GM21619 (cell line): ENCODE data around the gene NUDT4B.
"Not testable (repeated sequence)": the region's sequence is repeated elsewhere in the genome, so short reads cannot be mapped to it uniquely, and the experiment has no call there.

ENCODE experiments used
- ATAC-seq: cut with Tn5 transposase; IDR thresholded peaks from one replicate; pipeline ENCODE4 v1.9.1; 2021; ENCODE audit not compliant: unreplicated experiment

The NUDT4B gene

DNA sequence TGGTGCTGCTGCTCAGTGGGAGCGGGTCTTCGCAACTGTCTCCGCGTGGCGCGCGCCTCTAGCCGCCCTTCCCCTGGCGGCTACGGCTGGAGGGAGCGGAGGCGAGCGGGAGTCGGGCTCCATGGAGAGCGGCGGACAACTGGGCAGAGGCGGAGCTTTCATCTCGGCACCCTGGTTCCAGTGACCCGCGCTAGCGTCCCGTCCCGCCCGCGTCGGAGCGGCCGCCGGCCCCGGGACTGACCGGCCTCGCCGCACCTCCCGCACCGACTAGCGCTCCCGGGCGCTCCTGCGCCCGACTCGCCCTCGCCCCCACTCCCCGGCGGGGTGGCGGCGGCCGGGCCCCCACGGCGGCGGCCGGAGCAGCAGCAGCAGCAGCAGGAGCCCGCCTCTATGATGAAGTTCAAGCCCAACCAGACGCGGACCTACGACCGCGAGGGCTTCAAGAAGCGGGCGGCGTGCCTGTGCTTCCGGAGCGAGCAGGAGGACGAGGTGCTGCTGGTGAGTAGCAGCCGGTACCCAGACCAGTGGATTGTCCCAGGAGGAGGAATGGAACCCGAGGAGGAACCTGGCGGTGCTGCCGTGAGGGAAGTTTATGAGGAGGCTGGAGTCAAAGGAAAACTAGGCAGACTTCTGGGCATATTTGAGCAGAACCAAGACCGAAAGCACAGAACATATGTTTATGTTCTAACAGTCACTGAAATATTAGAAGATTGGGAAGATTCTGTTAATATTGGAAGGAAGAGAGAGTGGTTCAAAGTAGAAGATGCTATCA lies at the start of gene NUDT4B:
TSS of gene NUDT4B (plus strand) at position 212 of the 772 bp plus-strand sequence. CDS start at position 391, 179 bp downstream.
- ATAC-seq, result peak; percentile 42

DNA sequence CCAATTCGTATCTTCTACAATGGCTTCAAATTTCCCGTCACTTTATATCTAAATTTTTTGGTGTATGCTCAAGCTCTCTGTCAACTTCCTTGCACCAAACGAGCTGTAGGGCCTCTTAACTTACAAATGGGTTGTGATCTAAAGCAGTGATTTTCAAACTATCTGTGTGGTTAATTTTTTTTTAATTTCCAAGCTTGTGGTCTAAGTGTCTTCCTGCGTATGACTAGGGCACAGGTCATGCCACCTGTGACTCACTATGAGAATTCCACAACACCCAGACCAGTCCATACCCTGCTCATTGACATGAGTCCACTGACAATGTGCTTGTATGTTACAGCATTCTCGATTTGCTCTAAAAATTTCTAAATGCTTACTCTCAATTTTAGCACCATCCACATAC lies 49.2 kb upstream of the NUDT4B start:
- ATAC-seq, result not testable (repeated sequence)

DNA sequence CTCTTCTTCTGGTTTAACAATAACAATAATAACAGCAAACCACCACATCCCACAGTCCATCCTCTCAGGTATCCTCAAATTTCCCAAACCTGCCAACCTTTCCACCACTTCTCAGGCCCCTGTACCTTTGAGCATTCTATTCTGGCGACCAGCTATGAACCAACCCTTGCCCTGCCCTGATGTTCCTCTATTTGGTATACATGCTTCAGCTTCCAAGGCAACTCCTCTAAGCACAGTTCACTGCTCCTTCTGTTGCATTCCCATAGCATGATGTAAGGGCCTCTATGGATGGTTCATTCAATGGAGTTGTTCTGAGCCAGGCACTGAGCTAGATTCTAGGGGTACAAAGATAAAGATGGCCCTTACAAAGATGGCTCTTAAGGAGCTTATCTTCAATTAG lies 46.3 kb upstream of the NUDT4B start:
- not testable (repeated sequence) for ATAC-seq

DNA sequence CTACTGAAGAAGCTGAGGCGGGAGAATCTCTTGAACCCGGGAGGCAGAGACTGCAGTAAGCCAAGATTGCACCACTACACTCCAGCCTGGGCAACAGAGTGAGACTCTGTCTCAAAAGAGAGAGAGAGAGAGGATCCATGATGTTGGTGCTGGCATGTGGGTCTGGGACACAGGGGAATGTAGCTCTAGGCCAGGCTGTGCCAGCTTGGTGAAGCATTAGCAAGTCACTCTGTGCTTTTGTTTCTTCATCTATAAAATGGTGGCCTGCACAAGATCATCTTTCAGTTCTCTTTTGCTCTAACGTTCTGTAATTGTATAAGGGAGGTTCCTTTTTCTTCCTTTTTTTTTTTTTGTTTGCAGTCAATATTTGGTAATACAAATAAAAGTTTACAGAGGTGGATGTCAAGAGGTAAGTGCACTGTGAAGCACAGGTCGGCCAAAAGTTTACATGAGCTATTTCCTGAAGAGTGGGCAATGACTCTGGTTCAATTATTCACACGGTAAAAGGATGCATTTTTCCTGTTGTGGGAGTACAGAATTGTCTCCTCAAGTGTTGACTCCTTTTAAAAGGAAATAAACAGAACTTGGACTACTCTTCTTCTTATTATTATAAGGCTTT lies 44.5 kb upstream of the NUDT4B start:
- not testable (repeated sequence) for ATAC-seq

DNA sequence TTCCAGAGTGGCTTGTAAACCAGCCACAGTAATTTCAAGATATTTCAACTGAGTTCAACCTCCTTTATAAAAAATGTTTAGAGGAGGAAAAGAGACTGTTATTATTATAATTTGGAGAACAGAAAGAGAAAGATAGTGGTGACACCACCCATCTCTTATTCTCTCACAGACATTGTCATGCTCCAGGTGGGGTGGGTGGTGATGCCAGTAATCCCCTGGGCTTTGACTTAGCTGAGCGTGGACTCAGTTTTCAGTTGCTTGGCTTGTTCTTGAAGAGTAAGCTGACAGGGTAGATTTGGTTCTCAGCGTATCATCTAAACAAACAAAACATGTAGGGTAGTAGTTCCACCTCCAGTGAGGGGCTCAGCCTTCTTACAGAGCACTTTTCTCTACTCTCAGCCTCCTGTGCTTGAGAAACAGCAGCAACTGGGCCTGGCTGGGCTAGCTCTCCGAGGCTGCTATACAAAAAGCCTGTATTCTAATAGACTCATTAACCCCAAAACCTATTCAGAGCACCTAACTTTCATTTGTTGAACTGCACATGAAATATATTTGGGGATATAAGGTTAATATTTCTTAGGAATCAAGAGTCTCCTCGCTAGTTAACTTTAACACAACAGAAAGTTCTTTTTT lies 43.1 kb upstream of the NUDT4B start:
- ATAC-seq, result not testable (repeated sequence)

DNA sequence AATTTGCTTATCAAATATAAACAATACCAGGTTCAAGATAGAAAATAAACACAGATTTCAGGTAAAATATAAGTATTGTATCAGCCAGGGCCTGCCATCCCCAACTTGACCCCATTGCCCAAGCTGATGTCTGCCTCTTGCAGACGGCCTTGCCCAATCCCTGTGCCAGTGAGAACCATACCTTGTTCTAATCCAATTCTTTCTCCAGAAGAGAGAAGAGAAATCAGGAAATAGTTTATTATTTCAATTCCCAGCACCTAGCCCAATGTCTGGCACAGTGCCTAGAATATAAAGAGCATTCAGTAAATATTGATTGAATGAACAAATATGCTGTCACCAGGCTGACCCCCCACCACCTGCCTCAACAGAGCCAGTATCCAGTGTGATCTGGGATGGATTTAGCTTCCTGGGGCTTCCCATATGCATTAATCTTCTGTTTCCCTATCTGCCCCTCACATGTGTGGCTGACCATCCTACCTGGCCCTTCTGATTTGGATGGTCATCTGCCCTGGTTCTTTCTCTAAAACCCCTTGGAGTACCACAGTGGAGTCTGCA lies 39.7 kb upstream of the NUDT4B start:
- not testable (repeated sequence) for ATAC-seq

DNA sequence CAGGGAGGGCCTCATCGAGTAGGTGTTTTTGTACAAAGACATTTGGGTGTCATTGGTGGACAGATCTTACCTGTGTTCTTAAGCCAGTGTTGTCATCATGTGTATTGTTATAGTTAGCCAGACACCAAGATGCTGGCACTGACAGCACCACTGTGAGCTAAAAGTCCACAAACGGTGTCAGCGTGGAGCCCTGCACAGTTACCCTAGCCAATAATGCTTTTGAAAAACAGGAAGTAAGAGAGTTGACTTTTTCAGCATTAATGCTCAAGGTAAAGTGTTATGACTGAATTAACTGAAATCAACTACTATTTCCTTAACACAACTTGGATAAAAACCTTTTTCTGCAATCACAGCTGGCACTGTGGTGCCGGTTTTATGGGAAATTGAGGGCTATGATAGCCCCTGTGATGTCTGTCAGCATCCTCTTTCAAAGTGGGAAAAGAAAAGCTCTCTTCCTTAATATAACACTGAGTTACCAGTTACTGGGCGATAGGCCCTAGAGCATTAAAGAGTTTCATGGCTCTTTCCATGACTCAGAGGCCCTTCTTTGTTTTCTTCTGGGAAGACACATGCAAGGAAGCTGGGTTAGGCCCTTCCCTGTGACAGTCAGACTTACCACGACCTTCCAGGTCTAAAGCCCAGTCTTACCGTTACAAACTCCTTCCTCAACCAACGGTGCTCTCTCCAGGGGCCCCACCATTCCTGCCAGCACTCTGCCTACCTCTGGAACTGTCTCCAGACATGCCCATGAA lies 37.6 kb upstream of the NUDT4B start:
- not testable (repeated sequence) for ATAC-seq

DNA sequence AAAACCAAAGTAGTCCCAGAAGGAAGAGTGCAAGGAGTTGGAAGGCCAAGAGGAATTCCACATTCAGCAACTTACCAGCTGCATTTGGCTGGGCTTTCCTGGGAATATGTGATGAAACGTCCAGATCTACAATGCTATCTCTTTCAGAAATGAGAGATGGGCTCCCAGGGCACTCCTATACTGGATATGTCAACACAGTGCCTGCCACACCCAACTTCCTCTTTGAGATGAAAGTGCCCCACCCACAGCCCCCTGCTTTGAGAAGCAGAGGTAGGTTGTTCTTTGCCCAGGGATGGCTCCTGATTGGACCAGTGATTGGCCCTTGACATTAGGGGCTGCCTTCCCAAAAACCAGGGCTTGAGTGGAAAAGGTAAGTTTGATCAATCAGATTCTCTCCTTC lies 36.2 kb upstream of the NUDT4B start:
- not testable (repeated sequence) for ATAC-seq

DNA sequence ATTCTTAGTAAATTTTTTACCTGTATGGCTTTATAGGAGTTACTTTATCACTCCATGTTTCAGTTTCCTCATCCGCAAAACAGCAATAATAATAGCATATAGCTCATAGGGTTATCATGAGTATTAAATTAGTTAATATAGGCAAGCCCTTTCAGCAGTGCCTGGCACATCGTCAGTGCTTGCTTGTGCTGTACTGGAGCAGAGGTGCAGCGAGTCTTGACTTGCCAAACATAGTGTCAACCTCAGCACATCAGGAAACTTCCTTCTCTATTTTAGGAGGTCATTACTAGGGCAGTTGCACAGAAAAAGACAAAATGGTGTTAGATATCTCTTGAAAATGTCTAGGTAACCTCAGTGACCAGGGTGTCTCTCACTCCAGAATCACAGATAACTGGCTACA lies 33.1 kb upstream of the NUDT4B start:
- ATAC-seq, result not testable (repeated sequence)

DNA sequence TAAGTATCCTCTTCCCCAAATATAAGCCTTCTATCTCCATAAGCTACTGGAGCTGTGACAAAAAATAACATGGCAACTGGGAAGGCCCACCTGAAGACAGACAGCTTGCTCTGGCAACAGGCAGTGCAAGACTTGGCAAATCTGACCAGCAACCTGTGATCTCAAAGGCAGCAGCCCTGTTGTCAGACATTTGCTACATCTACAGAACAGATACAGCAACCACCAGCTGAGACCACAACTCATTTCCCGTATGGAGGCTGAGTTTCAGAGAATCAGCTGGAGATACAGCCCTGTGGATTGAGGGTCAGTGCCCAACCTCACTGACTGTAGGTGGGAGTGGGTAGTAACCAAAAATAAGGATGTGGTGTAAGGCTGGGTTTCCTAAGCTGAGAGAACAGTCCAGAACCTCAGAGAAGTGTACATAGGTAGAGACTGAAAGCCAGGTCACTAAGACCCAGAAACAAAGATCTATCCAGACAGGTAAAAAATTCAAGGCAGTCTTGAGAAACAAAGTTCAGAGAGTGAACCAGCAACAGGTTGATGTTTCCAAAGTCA lies 31.5 kb upstream of the NUDT4B start:
- ATAC-seq, result not testable (repeated sequence)

DNA sequence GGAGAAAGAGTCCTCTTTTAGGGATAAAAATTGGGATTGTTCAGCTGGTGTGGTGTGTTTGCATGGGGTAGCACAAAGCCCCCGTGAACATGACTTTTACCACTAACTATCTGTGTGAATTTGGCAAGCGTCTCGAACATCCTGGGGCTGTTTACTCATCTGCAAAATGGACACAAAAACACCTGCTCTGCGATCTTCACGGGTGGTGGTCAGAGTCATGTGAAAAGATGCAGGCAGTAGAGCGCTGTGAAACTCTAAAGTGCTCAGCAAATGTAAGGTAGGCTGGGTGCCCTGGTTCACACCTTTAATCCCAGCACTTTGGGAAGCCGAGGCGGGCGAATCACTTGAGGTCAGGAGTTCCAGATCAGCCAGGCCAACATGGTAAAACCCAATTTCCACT lies 27.7 kb upstream of the NUDT4B start:
- not testable (repeated sequence) for ATAC-seq

DNA sequence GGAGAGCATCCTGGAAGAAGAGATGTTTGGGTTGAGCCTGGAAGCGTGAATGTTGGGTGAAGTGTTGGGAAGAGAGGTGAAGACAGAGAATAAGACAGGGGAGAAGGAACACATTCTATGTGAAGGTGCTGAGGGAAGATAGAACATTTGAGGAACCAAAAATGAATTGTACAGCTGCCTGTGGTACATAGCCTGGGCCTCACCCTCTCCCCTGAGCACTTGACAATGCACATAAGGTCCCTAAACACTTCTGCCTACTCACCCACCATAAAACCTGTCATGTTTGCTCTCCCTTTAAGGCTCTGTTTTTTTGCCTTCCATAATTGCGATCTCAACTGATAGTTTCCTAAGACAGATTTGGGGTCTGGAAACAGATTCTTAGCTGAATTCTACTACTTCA lies 25.8 kb upstream of the NUDT4B start:
- ATAC-seq, result not testable (repeated sequence)

DNA sequence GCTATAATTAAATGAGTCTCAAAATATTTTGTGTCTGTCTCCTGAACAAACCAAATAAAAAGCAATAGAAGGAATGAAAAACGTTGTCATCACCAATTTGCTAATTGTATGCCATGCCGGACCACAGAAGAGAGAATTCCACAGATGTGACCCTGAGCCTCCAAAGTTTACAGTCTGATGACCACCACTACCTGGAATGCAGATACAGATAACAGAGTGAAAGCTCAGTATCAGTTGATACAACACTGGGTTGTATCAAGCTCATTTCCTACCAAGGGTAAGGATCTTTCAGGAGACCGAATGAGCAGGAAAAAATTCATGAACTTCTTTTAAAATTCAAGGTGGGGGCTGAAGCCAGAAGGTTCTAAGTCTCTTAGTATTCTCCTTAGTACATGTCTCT lies 25.1 kb upstream of the NUDT4B start:
- ATAC-seq, result not testable (repeated sequence)

DNA sequence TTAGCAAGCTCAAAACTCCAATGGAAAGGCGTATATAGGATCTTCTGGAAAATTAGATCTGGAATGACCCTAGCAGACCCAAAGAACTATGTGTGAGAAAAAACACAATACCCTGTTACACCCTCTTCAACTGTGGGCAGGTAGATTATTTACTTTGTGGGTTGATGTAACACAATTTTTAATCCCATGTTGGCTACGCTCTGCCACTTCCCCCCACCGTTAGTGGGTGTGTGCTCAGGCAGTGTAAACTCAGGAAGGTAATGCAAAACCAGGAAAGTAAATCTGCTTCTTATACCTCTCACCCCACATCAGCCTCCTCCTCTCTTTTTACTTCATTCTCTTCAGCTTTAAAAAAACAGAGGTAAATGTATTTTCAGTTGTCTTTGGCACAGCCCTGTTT lies 23.7 kb upstream of the NUDT4B start:
- not testable (repeated sequence) for ATAC-seq

DNA sequence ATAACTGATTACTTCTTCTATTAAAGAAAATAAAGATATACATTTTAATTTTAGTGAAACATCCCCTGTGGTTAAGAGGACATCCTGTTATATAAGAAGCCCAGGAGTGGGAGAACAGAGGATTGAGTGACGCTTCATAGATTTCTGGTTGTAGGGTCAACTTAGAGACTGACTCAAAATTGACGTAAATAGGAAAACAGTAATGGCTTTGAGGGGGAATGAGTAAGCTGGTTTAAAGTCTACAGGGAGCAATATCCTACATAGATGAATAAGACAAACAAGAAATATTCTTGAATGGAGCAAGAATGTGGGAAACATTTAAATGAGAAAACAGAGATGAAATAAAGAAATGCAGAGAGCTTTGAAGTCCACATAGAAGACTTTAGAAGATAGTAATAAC lies 20.7 kb upstream of the NUDT4B start:
- ATAC-seq, result not testable (repeated sequence)

DNA sequence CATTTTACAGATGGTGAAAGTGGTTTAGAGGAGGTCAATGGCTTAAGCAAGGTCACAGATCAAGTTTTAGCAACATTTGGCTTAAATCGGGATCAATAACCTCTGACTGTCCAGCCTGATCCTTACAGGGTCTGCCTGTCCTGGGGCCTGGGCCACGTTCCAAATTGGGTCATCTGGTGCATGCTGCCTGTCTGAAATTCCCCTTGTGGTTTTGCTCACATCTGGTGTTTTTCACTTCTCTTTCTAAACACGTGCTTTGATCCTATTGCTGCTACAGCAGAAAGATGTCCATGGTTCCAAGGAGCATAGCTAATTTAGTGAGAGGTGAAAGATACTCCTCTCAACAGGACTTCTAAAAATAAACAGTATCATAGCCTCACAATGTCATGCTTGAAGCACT lies 19.4 kb upstream of the NUDT4B start:
- peak; percentile 57 for ATAC-seq

DNA sequence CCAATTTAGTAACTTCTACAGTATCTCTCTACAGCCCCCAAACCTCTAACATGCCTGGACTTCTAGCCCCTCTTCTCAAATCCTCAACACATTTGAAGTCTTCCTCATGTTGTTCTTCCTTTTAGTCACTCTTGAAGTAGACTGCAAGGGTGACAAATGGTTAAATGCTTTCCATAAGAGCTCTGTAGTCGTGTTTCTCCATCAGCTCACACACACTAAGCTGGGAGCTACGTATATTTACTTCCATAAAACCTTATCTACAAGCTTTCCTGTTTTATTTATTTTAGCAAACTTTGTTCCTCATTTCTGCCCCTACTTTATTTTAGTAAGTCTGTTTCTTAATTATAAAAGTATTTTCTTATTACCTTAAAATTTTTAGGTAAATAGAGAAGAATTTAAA lies 19.0 kb upstream of the NUDT4B start:
- ATAC-seq, result not testable (repeated sequence)

DNA sequence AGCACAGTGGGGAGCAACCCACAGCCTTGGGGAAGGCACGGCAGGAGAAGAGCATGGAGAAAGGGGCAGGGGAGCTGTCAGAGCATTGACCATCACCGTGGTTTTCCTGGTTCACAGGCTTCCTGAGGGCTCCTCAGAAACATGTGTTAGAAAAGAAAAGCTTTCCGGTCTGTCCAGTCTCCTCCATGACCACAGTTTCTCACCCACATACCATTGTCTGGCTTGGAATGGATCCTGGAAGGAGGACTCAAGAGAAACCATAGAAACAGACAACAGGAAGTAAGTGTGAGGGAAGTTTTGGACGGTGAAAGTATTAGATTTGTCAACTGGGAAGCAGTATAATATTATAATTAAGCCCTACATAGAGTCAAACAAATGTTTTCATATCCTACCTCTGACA lies 16.3 kb upstream of the NUDT4B start:
- not testable (repeated sequence) for ATAC-seq

DNA sequence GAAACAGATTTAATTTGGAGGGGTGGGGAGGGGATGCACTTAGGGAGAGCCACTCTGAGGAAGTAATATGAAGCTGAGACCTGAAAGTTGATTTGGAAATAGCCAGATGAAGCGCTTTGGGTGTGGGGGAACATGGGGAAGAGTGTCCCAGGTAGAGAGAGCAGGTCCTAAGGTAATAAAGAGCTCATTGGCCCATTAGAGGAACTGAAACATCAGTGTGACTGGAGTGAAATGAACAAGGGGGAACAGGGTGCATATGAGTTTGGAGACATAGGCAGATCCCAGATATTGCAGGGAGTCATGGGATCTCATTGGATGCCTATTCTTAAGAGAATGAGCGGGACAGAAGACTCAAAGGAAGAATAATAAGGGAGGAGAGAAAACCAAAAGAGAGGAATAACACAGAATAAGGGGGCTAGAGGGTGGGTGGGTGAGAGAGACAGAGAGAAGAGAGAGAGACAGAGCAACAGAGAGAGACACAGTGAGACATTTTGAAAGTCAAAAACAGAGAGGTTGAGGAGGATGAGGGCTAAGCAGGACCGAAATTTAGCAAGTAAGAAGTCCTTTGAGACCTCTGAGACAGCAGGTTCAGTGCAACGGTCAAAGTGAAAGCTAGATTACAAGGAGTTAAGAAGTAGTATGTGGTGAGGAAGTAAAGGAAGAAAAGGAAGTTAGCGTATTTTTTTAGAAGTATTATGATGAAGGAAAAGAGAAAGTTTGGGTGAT lies 14.8 kb upstream of the NUDT4B start:
- peak; percentile 69 for ATAC-seq

DNA sequence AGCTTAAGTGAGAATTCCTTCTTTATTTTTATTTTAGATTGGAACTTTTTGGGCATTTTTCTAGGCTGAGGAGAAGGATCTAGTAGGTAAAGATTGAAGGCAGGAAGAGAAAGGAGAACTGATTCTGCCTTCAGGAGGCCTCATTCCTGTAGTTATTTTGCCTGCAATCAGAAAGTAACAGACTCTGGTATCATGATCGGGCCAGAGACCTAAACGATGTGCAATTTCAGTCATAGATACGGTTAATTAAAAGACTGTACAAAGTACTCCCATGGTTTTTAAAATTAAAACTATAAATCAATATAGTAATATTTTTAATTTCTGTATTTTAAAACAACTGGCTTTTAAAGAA lies 14.3 kb upstream of the NUDT4B start:
- ATAC-seq, result peak; percentile 40
